Activated CD8-positive, alpha-beta memory T cell treated with anti-CD3 and anti-CD28 coated beads for 36 hours (primary cell): ENCODE measurements around the gene HLA-DOB. TPM values are rescaled to one million over a fixed set of nuclear protein-coding genes. Genes with fewer than 3 reads are reported as not detected.

Experiments used
- CTCF ChIA-PET: fragments of 350-600 bp; sonication (Branson Sonifier 250); formaldehyde crosslinking; loops from one replicate; lab custom pipeline; 2021; ENCODE audit warnings: antibody characterized with exemption; lab: Charles Lee
- POLR2A ChIA-PET: fragments of 350-600 bp; sonication (Branson Sonifier 250); formaldehyde crosslinking; loops from one replicate; lab custom pipeline; 2021; ENCODE audit warnings: antibody characterized with exemption; lab: Charles Lee
- total RNA-seq, 2 experiments: library from RNA; stranded (reverse); gene quantifications; one replicate each; pipeline ENCODE4 v1.2.3, GENCODE V29; 2021

HLA-DOB gene
- total RNA-seq, 2 experiments from 2014 or later: 0.72 to 1.2 TPM

DNA sequence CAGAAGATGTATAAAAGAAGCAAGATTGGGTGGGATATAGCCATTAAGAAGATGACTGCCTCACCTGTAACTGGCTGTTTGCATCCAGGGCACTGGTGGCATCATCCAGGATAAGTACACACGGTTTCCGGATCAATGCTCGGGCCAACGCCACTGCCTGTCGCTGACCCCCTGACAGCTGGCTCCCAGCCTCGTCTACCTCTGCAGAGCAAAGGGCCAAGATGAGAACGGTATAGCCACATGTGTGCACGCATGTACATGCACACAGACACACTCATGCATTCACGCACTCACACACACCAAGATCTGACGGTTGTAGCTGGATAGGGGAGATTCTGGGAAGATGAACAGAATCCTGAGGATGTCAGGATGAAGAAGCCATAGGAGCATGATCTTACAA is 30.2 kb upstream of the HLA-DOB start:
- CTCF ChIA-PET: interaction anchor here (0.6 to 10.6 kb wide), 4 partner anchors 8 to 1290 kb away, joined by 3 to 146 read pairs (median 6); partner anchors contain the start of genes PSMB9, TAP1 and TAP2
- POLR2A ChIA-PET: interaction anchor here (3.5 kb wide), 1 partner anchor 8 kb away, joined by 67 read pairs; the partner anchor contains the start of genes PSMB9 and TAP1

- CTCF ChIA-PET: interaction anchor here (1.1 to 10.6 kb wide), 8 partner anchors 9 to 126 kb away, joined by 3 to 146 read pairs (median 6); partner anchors contain the start of genes PSMB9 and TAP1
- POLR2A ChIA-PET: interaction anchor here (0.6 to 3.5 kb wide), 7 partner anchors 7 to 327 kb away, joined by 3 to 67 read pairs (median 8); partner anchors contain the start of genes PSMB9, TAP1 and TAP2
Measured at GRCh38 chr6:32845384-32845884, 28.6 kb upstream of the HLA-DOB start.

DNA sequence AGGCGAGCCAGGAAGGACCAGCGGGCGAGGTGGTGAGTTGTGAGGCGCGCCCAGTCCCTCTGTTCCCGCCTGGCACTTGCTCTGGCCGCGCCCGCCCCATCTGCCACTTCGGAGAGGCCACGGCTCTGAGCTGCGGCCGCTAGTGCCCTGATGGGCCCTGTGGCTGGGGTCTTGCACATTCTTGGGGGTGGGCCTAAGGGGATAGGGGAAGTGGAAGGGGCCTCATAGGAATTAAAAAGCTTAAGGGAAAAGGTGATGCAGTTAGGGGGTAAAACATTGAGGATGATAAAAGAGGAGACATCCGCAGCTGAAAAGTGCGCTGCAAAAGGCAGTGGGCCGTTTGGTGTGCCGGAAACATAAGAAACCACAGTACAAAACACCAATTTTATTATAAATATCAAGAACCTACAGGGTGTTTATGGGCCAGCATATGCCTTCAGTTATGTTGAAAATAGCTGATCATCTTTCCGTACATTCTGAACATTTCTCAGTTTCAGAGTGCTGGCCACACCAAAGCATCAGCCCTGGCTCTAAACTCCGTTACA is 28.1 kb upstream of the HLA-DOB start:
- CTCF ChIA-PET: interaction anchor here (1.0 to 10.6 kb wide), 9 partner anchors 10 to 127 kb away, joined by 3 to 146 read pairs (median 6); partner anchors contain the start of genes PSMB9 and TAP1
- POLR2A ChIA-PET: interaction anchor here (0.6 to 3.5 kb wide), 8 partner anchors 10 to 480 kb away, joined by 3 to 67 read pairs (median 6); partner anchors contain the start of genes PSMB9 and TAP1

DNA sequence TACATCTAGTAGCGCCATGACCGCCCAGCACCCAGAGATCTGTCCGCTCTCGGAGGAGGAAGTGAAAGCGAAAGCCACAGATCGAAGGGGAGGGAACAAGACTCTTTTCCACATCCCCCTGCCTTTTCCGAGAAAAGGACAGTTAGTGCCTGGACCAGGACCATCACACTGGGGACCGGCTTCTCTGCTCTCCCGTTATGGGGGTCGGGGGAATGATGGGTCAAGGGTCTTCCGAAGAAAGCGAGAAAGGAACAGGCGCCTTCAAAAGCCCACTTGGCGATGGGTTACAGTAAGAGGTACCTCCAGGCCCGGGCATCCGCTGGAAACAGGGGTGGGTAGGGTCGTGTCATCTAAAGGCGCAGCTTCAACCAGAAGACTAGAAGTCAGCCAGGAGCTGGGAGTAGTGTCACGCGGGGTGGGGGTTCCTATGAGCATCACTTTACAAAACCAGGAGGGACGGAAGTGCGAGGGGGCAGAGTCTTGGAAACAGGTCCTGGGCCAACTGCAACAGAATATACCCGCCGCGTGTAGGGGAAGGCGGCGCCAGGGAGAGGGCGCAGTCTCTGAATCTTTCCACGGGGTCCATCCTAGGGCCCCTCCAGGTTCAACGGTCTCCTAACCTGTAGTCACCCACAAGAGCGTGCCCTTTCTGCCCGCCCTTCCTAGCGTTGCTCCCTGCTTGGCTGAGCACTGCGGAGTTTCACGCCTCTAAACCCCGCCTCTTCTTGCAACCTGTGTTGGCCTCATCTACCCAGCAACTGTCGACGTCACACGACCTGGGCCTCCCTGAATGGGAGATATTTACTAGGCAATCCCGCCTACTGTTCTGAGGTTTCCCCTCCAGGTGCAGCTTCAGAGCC is 27.4 kb upstream of the HLA-DOB start, which contains the start of gene PSMB8:
Gene PSMB8 (minus strand): TSS at position 69 of the 860 bp plus-strand sequence. CDS start 51 bp downstream, at position 18.
- POLR2A ChIA-PET: interaction anchor here (0.7 to 3.5 kb wide), 7 partner anchors 10 to 481 kb away, joined by 3 to 67 read pairs (median 8); partner anchors contain the start of genes PSMB9 and TAP1

DNA sequence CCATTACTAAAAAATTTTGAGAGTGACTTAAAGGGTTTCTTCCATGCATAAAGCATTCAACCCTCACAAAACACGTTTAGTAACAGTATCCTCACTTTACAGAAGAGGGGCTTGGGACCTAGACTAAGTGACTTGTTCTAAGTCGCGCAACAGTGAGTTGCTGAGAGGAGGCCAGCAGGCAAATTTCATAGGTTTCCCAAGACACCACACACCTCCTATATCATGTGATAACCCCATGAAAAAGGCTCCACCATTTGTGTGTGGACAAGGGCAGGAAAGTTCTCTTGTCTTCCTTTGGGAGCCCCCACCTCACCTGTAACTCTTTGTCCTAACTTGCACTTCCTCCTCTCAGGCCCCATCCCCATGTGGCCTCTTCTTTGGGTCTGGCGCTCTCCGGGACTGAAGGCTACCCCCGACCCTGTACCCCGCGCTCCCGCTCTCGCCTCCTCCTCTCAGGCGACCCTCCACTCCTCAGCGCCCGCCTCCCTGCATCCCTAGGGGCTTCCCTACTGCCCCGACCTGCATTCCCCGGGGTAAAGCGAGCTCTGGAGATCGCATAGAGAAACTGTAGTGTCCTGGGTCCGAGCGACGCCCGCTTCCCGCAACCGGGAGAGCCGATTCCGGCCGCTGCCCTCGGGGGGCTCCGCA is 26.7 kb upstream of the HLA-DOB start:
- CTCF ChIA-PET: interaction anchor here (1.0 to 10.6 kb wide), 5 partner anchors 11 to 128 kb away, joined by 3 to 146 read pairs (median 15); partner anchors contain the start of genes PSMB9 and TAP1
- POLR2A ChIA-PET: interaction anchor here (1.2 to 3.5 kb wide), 4 partner anchors 11 to 128 kb away, joined by 3 to 67 read pairs (median 22); partner anchors contain the start of genes PSMB9 and TAP1

More for the DNA sequence above, 27.4 kb upstream of the HLA-DOB start, which contains the start of gene PSMB8:
- CTCF ChIA-PET: interaction anchor here (1.0 to 10.6 kb wide), 7 partner anchors 10 to 127 kb away, joined by 3 to 146 read pairs (median 6); partner anchors contain the start of genes PSMB9 and TAP1

DNA sequence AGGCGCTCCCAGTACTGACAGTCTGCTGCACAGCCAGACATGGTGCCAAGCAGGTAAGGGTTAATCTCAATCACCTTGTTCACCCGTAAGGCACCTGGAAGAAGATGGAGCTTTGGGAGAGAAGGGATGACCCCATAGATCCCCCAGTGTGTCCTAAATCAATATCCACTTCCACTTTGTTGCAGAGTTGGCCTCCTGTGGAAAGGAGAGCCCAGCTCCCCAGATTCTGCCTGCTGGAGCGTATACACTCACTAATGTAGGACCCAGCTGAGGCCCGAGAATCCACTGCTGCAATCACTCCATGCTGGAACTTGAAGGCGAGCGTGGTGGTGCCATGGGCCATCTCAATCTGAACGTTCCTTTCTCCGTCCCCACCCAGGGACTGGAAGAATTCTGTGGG is 25.9 kb upstream of the HLA-DOB start:
- CTCF ChIA-PET: interaction anchor here (1.0 to 10.6 kb wide), 3 partner anchors 9 to 25 kb away, joined by 3 to 146 read pairs (median 15); partner anchors contain the start of genes PSMB9 and TAP1

GRCh38 chr6:32842021-32842650 is 25.3 kb upstream of the HLA-DOB start:
- POLR2A ChIA-PET: interaction anchor here (0.5 to 2.4 kb wide), 7 partner anchors 12 to 1982 kb away, joined by 3 to 15 read pairs (median 5); partner anchors contain the start of genes PSMB9 and TAP1
- CTCF ChIA-PET: interaction anchor here (1.0 to 10.6 kb wide), 3 partner anchors 9 to 26 kb away, joined by 3 to 146 read pairs (median 15); partner anchors contain the start of genes PSMB9 and TAP1

More for the DNA sequence above, 25.9 kb upstream of the HLA-DOB start:
- POLR2A ChIA-PET: interaction anchor here (2.4 kb wide), 2 partner anchors 11 to 129 kb away, joined by 8 to 15 read pairs; partner anchors contain the start of genes PSMB9 and TAP1

DNA sequence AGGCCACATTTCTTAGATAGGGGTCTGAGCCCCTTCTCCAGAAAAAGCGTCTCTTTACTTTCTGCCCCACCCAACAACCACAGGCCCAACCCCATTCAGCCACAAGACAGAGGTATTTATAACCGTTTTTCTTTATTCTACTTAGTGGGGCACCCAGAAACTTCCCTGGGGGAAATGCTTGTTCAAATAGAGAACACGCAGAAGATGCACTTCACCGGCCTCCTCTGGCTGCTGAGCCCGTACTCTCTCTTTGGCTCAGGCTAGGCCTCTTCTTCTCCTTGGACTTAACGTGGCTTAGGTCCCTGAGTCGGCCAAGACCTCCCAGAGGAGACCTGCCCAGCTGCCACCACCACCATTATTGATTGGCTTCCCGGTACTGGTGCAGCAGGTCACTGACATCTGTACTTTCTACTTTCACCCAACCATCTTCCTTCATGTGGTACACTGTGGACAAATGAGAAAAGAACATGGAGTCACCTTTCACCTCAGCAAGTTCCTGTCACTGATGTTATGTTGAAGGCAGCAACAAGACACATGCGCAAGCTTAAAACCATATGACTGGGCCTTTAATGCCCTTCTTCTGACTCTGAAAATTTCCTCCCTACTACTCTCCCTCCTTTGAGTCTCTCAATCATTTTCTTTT is 23.9 kb upstream of the HLA-DOB start:
- CTCF ChIA-PET: interaction anchor here (1.3 to 10.6 kb wide), 3 partner anchors 14 to 27 kb away, joined by 3 to 146 read pairs (median 15); partner anchors contain the start of genes PSMB9 and TAP1
- POLR2A ChIA-PET: interaction anchor here (0.6 to 3.3 kb wide), 7 partner anchors 13 to 137 kb away, joined by 3 to 75 read pairs (median 3); partner anchors contain the start of genes PSMB9 and TAP1

DNA sequence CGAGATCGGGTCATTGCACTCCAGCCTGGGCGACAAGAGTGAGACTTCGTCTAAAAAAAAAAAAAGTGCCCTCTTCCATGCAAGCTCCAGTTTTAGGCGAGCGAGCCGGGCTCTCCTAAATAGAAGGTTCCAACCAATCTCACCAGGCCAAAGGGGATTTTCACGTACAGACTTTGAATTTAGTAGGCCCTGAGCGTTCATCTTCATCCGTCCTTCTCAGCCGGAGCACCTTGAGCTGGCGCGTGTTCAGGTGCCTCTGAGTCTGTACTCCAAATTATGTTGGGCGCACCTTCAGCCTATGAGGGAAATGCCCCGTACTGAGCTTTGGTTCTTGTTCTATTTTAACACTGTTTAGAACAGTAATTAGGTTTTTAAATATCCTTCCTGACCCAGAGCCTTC is 22.6 kb upstream of the HLA-DOB start:
- POLR2A ChIA-PET: interaction anchor here (1.7 to 3.3 kb wide), 5 partner anchors 12 to 132 kb away, joined by 4 to 75 read pairs (median 17); partner anchors contain the start of genes PSMB9 and TAP1
- CTCF ChIA-PET: interaction anchor here (0.7 to 10.6 kb wide), 14 partner anchors 8 to 350 kb away, joined by 3 to 146 read pairs (median 13); partner anchors contain the start of genes HLA-DMA, PSMB9 and TAP1

GRCh38 chr6:32838114-32838958 is 21.5 kb upstream of the HLA-DOB start, which contains the start of gene TAP2:
TAP2 (minus strand) TSS chr6:32838739; CDS start chr6:32838233, 506 bp downstream.
- ChIA-PET POLR2A (interaction anchor here (0.6 to 3.3 kb wide), 14 partner anchors 8 to 995 kb away, joined by 3 to 75 read pairs (median 4); partner anchors contain the start of genes BRD2, HLA-DMA, PSMB9 and TAP1), CTCF (interaction anchor here (0.6 to 10.6 kb wide), 32 partner anchors 9 to 597 kb away, joined by 3 to 146 read pairs (median 4); partner anchors contain the start of genes BRD2, HLA-DMA, PSMB9 and TAP1)

- POLR2A ChIA-PET: interaction anchor here (0.6 to 3.3 kb wide), 13 partner anchors 8 to 1100 kb away, joined by 3 to 75 read pairs (median 4); partner anchors contain the start of genes BRD2, PSMB9 and TAP1
- CTCF ChIA-PET: interaction anchor here (1.0 to 10.6 kb wide), 16 partner anchors 10 to 147 kb away, joined by 3 to 146 read pairs (median 8); partner anchors contain the start of genes BRD2, HLA-DMA, PSMB9 and TAP1
Measured at GRCh38 chr6:32837651-32838113, 20.9 kb upstream of the HLA-DOB start.

GRCh38 chr6:32836873-32837272 is 20.1 kb upstream of the HLA-DOB start:
- ChIA-PET POLR2A (interaction anchor here (2.4 kb wide), 1 partner anchor 14 kb away, joined by 11 read pairs; no protein-coding TSS in a partner anchor), CTCF (interaction anchor here (1.1 to 10.6 kb wide), 4 partner anchors 9 to 116 kb away, joined by 3 to 146 read pairs (median 9); partner anchors contain the start of genes HLA-DMA, PSMB9 and TAP1)

GRCh38 chr6:32835167-32835893 is 18.5 kb upstream of the HLA-DOB start:
- CTCF ChIA-PET: interaction anchor here (1.2 to 1.4 kb wide), 2 partner anchors 32 to 33 kb away, joined by 3 to 7 read pairs; no protein-coding TSS in a partner anchor
- POLR2A ChIA-PET: interaction anchor here (0.7 kb wide), 1 partner anchor 60 kb away, joined by 5 read pairs; no protein-coding TSS in a partner anchor

- ChIA-PET CTCF (interaction anchor here (0.9 kb wide), 1 partner anchor 134 kb away, joined by 3 read pairs; no protein-coding TSS in a partner anchor), POLR2A (no interaction called here)
Measured at GRCh38 chr6:32833664-32834063, 16.9 kb upstream of the HLA-DOB start.
